Peyer's patch (tissue), 4 donors: ENCODE measurements around the gene ZNF680. TPM values are rescaled to one million over a fixed set of nuclear protein-coding genes. Genes with fewer than 3 reads are reported as not detected.

ENCODE experiments used
- DNase-seq, 3 donors: peaks; one replicate each; pipeline ENCODE4 v3.0.0-alpha.2; 2017 to 2019
- H3K27ac ChIP-seq, 4 donors: fragments of 200-600 bp; sonication (generic); one replicate each; pipeline ENCODE4 v1.5.1; 2016 to 2019
- H3K27me3 ChIP-seq, 2 donors: fragments of 200-600 bp; sonication (generic); one replicate each; pipeline ENCODE4 v1.5.1; 2019
- H3K36me3 ChIP-seq, 3 donors: fragments of 200-600 bp; sonication (generic); one replicate each; pipeline ENCODE4 v1.5.1; 2016 to 2019
- H3K4me1 ChIP-seq, 4 donors: fragments of 200-600 bp; sonication (generic); one replicate each; pipeline ENCODE4 v1.5.1; 2016 to 2019
- H3K4me3 ChIP-seq, 4 donors: fragments of 200-600 bp; sonication (generic); 1 replicate in 3 of 4; 2 replicates in 1 of 4; pipeline ENCODE4 v1.5.1; 2016 to 2019; ENCODE audit warnings: mild to moderate bottlenecking in 1 of 4
- H3K9me3 ChIP-seq, 4 donors: fragments of 200-600 bp; sonication (generic); one replicate each; pipeline ENCODE4 v1.5.1; 2016 to 2019; ENCODE audit warnings: mild to moderate bottlenecking in 1 of 4
- CTCF ChIP-seq, 6 experiments: fragments of 450-650 bp in 4 of 6; fragments of 200-600 bp in 2 of 6; sonication (generic) in 1 of 6; IDR thresholded peaks; one replicate each; pipeline ENCODE4 v1.5.1; 2017 to 2019; ENCODE audit warnings: antibody characterized with exemption in 6 of 6, mild to moderate bottlenecking in 3 of 6, moderate library complexity in 1 of 6
- POLR2A ChIP-seq, 2 donors: fragments of 450-650 bp; IDR thresholded peaks; one replicate each; pipeline ENCODE4 v1.5.1; 2017; ENCODE audit warnings: antibody characterized with exemption in 2 of 2, mild to moderate bottlenecking in 2 of 2, moderate library complexity in 2 of 2
- total RNA-seq, 4 donors: library from RNA; depleted of rRNA; stranded (reverse); fragments of >200 nt; gene quantifications; one replicate each; pipeline ENCODE4 v1.1.0, GENCODE V29; 2016

The ZNF680 gene
- total RNA-seq, 4 donors from 2014 or later = 3.3 to 26.4 (median 11.5) TPM

GRCh38 chr7:64606385-64606784, 43.5 kb upstream of the ZNF680 start:
- Histone ChIP-seq H3K27me3 (no peaks in the 10 kb centered on the region), H3K9me3 (no peaks in the 10 kb centered on the region), H3K27ac (no peak overlapping the region), H3K4me1 (no peaks in the 10 kb centered on the region), H3K4me3 (no peak overlapping the region), H3K36me3 (no peaks in the 10 kb centered on the region)
- no peak for TF ChIP-seq POLR2A (IDR thresholded peaks at IDR 0.05)
- TF ChIP-seq CTCF (IDR thresholded peaks at IDR 0.05) = no peak
- no peak for DNase-seq

- no peaks in the 10 kb centered on the region for H3K36me3 ChIP-seq
- no peaks in the 10 kb centered on the region for H3K9me3 ChIP-seq
- no peak overlapping the region for H3K27ac ChIP-seq
- TF ChIP-seq POLR2A (IDR thresholded peaks at IDR 0.05) = no peak
- no peak for TF ChIP-seq CTCF (IDR thresholded peaks at IDR 0.05)
- no peak overlapping the region for H3K4me3 ChIP-seq
- no peaks in the 10 kb centered on the region for H3K27me3 ChIP-seq
- no peaks in the 10 kb centered on the region for H3K4me1 ChIP-seq
- DNase-seq = no peak
These were observed 40.4 kb upstream of the ZNF680 start for GRCh38 chr7:64603271-64603670.

- TF ChIP-seq POLR2A (IDR thresholded peaks at IDR 0.05) = no peak
- no peak for TF ChIP-seq CTCF (IDR thresholded peaks at IDR 0.05)
- H3K9me3 ChIP-seq = no peaks in the 10 kb centered on the region
- no peak for DNase-seq
- no peaks in the 10 kb centered on the region for H3K4me1 ChIP-seq
- H3K27me3 ChIP-seq = no peaks in the 10 kb centered on the region
- H3K4me3 ChIP-seq = no peak overlapping the region
- no peaks in the 10 kb centered on the region for H3K36me3 ChIP-seq
- no peak overlapping the region for H3K27ac ChIP-seq
These were observed 39.6 kb upstream of the ZNF680 start for GRCh38 chr7:64602518-64602917.

- no peak overlapping the region for H3K27ac ChIP-seq
- TF ChIP-seq POLR2A (IDR thresholded peaks at IDR 0.05) = no peak
- no peak for TF ChIP-seq CTCF (IDR thresholded peaks at IDR 0.05)
These were observed 39.2 kb upstream of the ZNF680 start for GRCh38 chr7:64602086-64602485.

GRCh38 chr7:64599359-64599758, 36.5 kb upstream of the ZNF680 start:
- H3K4me1 ChIP-seq = no peaks in the 10 kb centered on the region
- H3K27me3 ChIP-seq = no peaks in the 10 kb centered on the region
- H3K27ac ChIP-seq = no peak overlapping the region
- H3K4me3 ChIP-seq = no peak overlapping the region
- TF ChIP-seq POLR2A (IDR thresholded peaks at IDR 0.05) (no peak), CTCF (IDR thresholded peaks at IDR 0.05) (no peak)
- H3K36me3 ChIP-seq = no peaks in the 10 kb centered on the region
- no peak for DNase-seq
- no peaks in the 10 kb centered on the region for H3K9me3 ChIP-seq

More at GRCh38 chr7:64602086-64602485, 39.2 kb upstream of the ZNF680 start:
- Histone ChIP-seq H3K9me3 (no peaks in the 10 kb centered on the region), H3K4me1 (no peaks in the 10 kb centered on the region), H3K27me3 (no peaks in the 10 kb centered on the region), H3K36me3 (no peaks in the 10 kb centered on the region), H3K4me3 (no peak overlapping the region)
- DNase-seq = no peak

- Histone ChIP-seq H3K36me3 (no peaks in the 10 kb centered on the region), H3K27ac (no peak overlapping the region), H3K4me3 (no peak overlapping the region), H3K4me1 (no peaks in the 10 kb centered on the region), H3K9me3 (no peaks in the 10 kb centered on the region), H3K27me3 (no peaks in the 10 kb centered on the region)
- DNase-seq = no peak
- TF ChIP-seq POLR2A (IDR thresholded peaks at IDR 0.05) = no peak
- no peak for TF ChIP-seq CTCF (IDR thresholded peaks at IDR 0.05)
These were observed 28.1 kb upstream of the ZNF680 start for GRCh38 chr7:64590971-64591370.
